SU-DHL-6 (cell line): ENCODE data around the gene VEGFB.

Experiments
- H2AFZ ChIP-seq: fragments of 200-600 bp; sonication (generic); 2 replicates; pipeline ENCODE4 v1.6.1; 2014; ENCODE audit warnings: low read depth, mild to moderate bottlenecking, moderate library complexity, mixed read lengths, antibody characterized with exemption, low read length; ENCODE audit not compliant: severe bottlenecking
- H3F3A ChIP-seq: fragments of 200-600 bp; shearing (Covaris generic); 2 replicates; pipeline ENCODE4 v1.6.0; 2016; ENCODE audit warnings: antibody characterized with exemption, mild to moderate bottlenecking; ENCODE audit not compliant: insufficient read depth
- H3K27ac ChIP-seq: fragments of 200-600 bp; sonication (generic); 2 replicates; pipeline ENCODE4 v1.5.1; 2016; ENCODE audit warnings: low read depth, mild to moderate bottlenecking, low read length, moderate library complexity, mixed read lengths
- H3K27me3 ChIP-seq: fragments of 200-600 bp; sonication (generic), shearing (Covaris generic); 2 replicates; pipeline ENCODE4 v1.6.0; 2014; ENCODE audit warnings: mild to moderate bottlenecking, low read length
- H3K36me3 ChIP-seq: fragments of 200-600 bp; sonication (generic); 2 replicates; pipeline ENCODE4 v1.6.1; 2014; ENCODE audit warnings: mild to moderate bottlenecking, low read length, mixed read lengths
- H3K4me2 ChIP-seq: fragments of 300-600, 200-600 bp; shearing (Covaris generic), sonication (generic); 2 replicates; pipeline ENCODE4 v1.6.0; 2014; ENCODE audit warnings: low read length, low read depth, mild to moderate bottlenecking; ENCODE audit not compliant: poor library complexity, severe bottlenecking
- H3K4me3 ChIP-seq: fragments of 200-600 bp; sonication (generic); 2 replicates; pipeline ENCODE4 v1.5.1; 2014; ENCODE audit warnings: antibody characterized with exemption, low read length, mild to moderate bottlenecking, mixed read lengths; ENCODE audit not compliant: insufficient read depth, poor library complexity, severe bottlenecking
- H3K79me2 ChIP-seq: fragments of 200-600 bp; sonication (generic); 2 replicates; pipeline ENCODE4 v1.6.1; 2014; ENCODE audit warnings: mild to moderate bottlenecking, low read length, moderate library complexity; ENCODE audit not compliant: insufficient read depth
- H3K9ac ChIP-seq: fragments of 200-600 bp; sonication (generic); 2 replicates; pipeline ENCODE4 v1.7.0; 2014; ENCODE audit warnings: mild to moderate bottlenecking, low read length
- H3K9me2 ChIP-seq: fragments of 200-600 bp; sonication (generic); replicated peaks from 2 replicates; pipeline ENCODE4 v1.6.1; 2014; ENCODE audit warnings: low read length; ENCODE audit not compliant: insufficient read depth
- H3K9me3 ChIP-seq: fragments of 200-600 bp; sonication (generic); 2 replicates; pipeline ENCODE4 v1.6.1; 2014; ENCODE audit warnings: low read length, mixed read lengths; ENCODE audit not compliant: insufficient read depth
- H4K20me1 ChIP-seq: fragments of 200-600 bp; sonication (generic); 2 replicates; pipeline ENCODE4 v1.6.1; 2014; ENCODE audit warnings: low read depth, mild to moderate bottlenecking, antibody characterized with exemption, low read length, moderate library complexity, mixed read lengths
- EZH2phosphoT487 ChIP-seq: fragments of 200-600 bp; sonication (generic), shearing (Covaris generic); conservative IDR thresholded peaks from 2 replicates; pipeline ENCODE4 v1.6.1; 2018; ENCODE audit warnings: mild to moderate bottlenecking, antibody characterized with exemption, low read length, moderate library complexity, mixed read lengths
- TF ChIP-seq, protein P1 (sequence below): fragments of 200-600 bp; sonication (generic); IDR thresholded peaks from one replicate; pipeline ENCODE4 v1.5.1; 2017; ENCODE audit warnings: antibody characterized with exemption, mild to moderate bottlenecking, low read length, moderate library complexity; ENCODE audit not compliant: insufficient read depth, poor library complexity, severe bottlenecking

VEGFB gene

DNA sequence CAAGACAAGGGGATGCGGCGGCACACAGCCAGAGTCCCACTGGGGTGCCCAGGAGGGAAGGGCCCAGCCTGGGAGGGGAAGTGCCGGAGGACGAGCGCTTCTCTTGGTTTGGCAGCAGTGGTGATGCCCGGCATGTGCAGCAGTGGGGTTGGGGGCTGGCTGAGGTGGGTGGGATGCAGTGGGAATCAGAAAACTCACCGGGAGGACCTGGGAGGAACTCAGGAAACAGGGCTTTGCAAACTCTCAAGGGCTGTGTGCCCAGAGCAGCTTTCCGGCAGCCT lies 24.9 kb upstream of the VEGFB start:
- no peaks in the 10 kb centered on the region for H3K27me3 ChIP-seq
- no peak overlapping the region for H3K27ac ChIP-seq
- H4K20me1 ChIP-seq = no peaks in the 10 kb centered on the region
- H3K36me3 ChIP-seq = no peaks in the 10 kb centered on the region
- no peaks in the 10 kb centered on the region for H3K9me2 ChIP-seq
- no peak overlapping the region for H2AFZ ChIP-seq
- H3K79me2 ChIP-seq = no peaks in the 10 kb centered on the region; the same call in 1 of the 2 replicates
- H3K9me3 ChIP-seq = no peaks in the 10 kb centered on the region
- H3K4me2 ChIP-seq = no peak overlapping the region
- H3K4me3 ChIP-seq = no peak overlapping the region
- peaks cover 12% of the 10 kb centered on the region for H3F3A ChIP-seq
- H3K9ac ChIP-seq = no peak overlapping the region
- no peak for TF ChIP-seq EZH2phosphoT487
- TF ChIP-seq, protein P1, sequence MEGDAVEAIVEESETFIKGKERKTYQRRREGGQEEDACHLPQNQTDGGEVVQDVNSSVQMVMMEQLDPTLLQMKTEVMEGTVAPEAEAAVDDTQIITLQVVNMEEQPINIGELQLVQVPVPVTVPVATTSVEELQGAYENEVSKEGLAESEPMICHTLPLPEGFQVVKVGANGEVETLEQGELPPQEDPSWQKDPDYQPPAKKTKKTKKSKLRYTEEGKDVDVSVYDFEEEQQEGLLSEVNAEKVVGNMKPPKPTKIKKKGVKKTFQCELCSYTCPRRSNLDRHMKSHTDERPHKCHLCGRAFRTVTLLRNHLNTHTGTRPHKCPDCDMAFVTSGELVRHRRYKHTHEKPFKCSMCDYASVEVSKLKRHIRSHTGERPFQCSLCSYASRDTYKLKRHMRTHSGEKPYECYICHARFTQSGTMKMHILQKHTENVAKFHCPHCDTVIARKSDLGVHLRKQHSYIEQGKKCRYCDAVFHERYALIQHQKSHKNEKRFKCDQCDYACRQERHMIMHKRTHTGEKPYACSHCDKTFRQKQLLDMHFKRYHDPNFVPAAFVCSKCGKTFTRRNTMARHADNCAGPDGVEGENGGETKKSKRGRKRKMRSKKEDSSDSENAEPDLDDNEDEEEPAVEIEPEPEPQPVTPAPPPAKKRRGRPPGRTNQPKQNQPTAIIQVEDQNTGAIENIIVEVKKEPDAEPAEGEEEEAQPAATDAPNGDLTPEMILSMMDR = no peak

DNA sequence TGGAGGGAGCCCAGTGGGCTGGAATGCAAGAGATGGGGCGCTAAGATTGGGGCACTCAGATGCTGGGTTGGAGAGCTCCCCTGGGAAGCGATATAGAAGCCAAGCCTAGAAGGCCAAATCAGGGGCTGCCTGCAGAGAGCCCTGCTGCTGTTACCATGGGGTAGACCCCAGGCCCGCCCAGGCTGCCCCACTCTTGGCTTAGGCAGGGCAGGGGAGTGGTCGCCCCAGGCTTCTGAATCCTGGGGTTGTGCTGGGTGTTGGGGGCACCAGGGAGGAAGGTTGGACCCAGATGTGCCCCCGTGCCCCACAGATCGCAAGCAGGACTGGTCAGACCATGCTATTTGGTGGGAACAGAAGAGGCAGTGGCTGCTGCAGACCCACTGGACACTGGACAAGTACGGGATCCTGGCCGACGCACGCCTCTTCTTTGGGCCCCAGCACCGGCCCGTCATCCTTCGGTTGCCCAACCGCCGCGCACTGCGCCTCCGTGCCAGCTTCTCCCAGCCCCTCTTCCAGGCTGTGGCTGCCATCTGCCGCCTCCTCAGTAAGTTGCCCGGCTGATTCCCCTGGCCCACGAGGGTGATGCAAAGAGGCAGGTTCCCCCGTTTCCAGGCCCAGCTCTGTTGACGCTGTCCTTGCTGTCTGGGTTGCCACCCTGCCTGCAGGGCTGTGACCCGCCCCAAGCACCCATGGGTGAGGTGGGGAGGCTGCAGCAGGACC lies 23.9 kb upstream of the VEGFB start:
- Histone ChIP-seq H3K36me3 (peaks cover 4% of the 10 kb centered on the region), H3K27ac (no peak overlapping the region), H3K9me3 (no peaks in the 10 kb centered on the region), H3K4me2 (no peak overlapping the region), H3F3A (peaks cover 14% of the 10 kb centered on the region), H3K27me3 (no peaks in the 10 kb centered on the region), H4K20me1 (no peaks in the 10 kb centered on the region), H2AFZ (no peak overlapping the region), H3K9me2 (no peaks in the 10 kb centered on the region), H3K4me3 (no peak overlapping the region), H3K9ac (no peak overlapping the region), H3K79me2 (no peaks in the 10 kb centered on the region; the same call in 1 of the 2 replicates)
- TF ChIP-seq, protein P1 = no peak
- no peak for TF ChIP-seq EZH2phosphoT487

DNA sequence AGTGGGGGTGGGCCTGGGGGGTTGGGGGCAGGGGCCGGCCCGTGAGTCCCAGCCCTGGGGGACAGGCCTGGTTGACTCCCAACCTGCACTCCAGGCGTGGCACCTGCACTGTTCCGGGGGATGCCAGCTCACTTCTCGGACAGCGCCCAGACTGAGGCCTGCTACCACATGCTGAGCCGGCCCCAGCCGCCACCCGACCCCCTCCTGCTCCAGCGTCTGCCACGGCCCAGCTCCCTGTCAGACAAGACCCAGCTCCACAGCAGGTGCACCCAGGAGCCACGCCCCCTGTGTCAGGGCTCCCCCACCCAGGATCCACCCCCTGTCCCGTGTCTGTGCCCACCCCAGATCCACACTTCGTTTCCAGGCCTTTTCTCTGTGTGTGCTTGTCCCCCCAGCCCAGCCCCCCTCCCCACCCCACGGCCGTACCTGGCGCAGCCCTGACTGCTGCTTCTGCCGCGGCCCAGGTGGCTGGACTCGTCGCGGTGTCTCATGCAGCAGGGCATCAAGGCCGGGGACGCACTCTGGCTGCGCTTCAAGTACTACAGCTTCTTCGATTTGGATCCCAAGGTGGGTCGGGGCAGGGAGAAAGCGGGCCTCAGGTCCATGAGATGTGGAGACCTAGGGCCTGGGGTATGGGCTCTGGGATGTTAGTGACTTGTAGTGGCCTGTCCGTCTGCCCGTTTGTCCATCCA lies 23.1 kb upstream of the VEGFB start:
- Histone ChIP-seq H3K4me3 (no peak overlapping the region), H2AFZ (no peak overlapping the region), H3K27ac (no peak overlapping the region), H3K4me2 (no peak overlapping the region), H3K9me3 (no peaks in the 10 kb centered on the region), H3K9me2 (no peaks in the 10 kb centered on the region), H3F3A (peaks cover 6% of the 10 kb centered on the region), H3K27me3 (no peaks in the 10 kb centered on the region), H3K79me2 (no peaks in the 10 kb centered on the region; the same call in 1 of the 2 replicates), H3K36me3 (peaks cover 4% of the 10 kb centered on the region), H3K9ac (no peak overlapping the region), H4K20me1 (no peaks in the 10 kb centered on the region)
- TF ChIP-seq EZH2phosphoT487 = no peak
- TF ChIP-seq, protein P1 = no peak
